CD4-positive, alpha-beta T cell treated with Interferon alpha-2 for 1 hour (primary cell): ENCODE data around the gene SAPCD1.
A peak's percentile ranks its signal among the peaks of the same experiment; 100 is the strongest.

ENCODE experiments used
- DNase-seq, 2 donors: peaks; one replicate each; pipeline ENCODE4 v3.0.0-alpha.2; 2020 to 2022

SAPCD1 gene

DNA sequence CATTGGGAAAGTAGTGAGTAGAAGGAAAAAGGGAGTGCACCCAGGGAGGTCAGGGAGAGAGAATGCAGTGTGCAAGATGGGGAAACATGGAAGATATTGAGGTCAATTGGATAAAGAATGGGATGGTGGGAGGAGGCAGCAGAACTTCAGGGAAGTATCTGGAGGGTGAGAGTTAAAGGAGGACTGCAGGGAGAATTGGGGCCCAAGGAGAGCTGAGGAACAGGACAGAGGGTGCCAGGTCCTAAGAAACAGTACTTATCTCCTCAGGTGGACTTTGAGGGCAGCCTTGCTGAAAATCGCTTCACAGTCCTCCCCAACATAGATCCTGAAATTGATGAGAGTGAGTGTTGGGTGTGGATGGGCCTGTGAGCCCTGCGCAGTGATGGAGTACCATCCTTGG lies 4.2 kb upstream of the SAPCD1 start:
- DNase-seq, result no peak

DNA sequence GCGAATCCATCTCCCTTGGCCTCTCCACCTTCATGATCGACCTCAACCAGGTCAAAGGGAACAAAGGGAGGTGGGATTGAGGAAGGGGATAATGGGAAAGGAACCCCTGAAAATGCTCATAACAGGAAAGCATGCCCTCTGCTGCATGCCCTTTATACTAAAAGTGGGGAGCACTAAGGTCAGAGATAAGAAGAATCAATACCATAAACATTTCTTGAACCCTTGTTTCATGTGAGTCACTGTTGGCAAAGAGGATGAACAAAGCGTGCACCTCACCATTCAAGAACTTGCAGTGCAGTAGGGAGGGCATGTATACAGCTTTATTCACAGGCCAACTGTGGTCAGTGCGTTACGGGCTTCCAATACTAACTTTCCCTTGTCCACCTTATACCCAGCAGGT lies 1.7 kb upstream of the SAPCD1 start:
- DNase-seq, result no peak

GRCh38 chr6:31761343-31761742 lies 1.1 kb upstream of the SAPCD1 start:
- no peak for DNase-seq

DNA sequence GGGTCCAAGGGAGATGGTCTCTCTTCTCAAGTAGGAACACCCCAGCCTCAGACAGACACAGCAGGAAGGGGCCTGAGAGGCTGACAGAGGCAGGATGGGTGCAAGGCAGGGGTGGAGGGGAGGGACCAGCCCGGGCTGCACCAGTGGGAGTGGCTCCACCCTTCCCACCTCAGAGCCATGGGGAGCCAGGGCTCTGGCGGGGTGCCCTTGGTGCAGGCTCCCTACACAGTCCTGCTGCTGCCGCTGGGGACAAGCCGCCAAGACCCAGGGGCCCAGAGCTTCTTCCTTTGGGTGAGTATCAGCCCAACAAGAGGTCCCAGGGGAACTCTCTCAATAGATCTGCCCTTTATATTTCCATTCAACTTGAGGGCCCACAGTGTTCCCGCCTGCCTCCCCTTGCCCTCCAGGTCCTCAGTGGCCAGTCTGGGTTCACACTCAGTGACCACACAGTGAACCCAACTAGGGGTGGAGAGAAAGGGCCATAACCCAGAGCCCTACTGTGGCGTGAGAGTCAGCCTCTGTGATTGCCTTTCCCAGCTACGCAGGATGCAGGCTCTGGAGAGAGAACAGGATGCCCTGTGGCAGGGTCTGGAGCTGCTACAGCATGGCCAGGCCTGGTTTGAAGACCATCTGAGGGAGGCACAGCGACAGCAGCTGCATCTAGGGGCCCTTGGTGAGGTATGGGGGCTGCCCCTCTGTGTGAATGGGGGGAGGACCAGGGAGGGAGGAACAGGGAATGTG lies 592 bp downstream of the SAPCD1 start:
- no peak for DNase-seq

DNA sequence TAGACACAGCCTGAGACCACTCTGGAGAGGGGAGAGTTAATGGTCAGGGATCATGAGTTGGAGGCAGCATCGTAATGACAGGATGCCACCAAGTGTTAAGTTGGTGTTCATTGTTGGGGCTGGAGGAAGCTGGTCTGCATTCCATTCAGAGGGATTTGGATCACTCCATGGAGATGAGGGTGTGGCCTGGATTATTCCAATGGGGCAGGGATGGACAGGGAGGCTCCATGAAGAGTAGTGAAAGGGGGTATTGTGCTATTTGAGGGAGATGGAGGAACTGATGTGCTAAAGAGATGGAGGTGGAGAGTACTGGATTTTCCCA lies 1.1 kb downstream of the SAPCD1 start:
- no peak for DNase-seq

DNA sequence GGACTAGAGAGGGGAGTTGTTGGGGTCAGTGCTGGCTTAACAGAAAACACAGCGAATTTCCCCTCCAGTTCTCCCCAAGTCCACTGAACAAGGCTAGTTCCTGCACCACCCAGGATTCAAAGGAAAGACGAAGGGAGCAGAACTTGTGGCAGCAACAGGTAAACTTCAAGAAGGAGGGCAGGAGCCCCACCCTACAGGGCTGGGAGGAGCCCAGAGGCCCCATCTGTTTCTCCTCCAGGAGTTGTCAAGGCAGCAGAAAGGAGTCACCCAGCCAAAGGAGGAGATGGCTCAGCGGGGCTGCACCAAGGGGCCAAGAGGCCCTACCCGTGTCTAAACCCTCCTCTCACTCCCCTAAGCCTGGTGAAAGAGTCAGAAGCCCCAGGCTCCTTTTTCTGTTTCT lies 1.7 kb downstream of the SAPCD1 start:
- DNase-seq, result no peak

DNA sequence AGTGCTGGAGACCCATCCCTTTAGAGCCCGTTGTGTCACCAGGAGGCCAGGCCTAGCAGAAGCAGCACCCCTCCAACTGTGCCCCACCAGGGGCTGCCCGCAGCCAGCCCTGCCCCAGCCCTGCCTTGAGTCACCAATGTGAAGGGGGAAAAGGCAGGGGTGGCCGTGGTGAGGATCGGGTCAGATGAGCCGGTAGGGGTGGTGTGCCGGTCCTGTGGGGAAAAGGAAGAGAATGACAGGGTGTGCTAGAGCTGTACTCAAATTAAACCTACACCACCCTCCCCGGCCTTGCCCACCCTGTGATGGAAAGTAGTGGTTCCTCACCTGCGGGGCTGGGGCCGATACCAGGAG lies 3.1 kb downstream of the SAPCD1 start:
- DNase-seq, result no peak

GRCh38 chr6:31765910-31766794 lies 3.7 kb downstream of the SAPCD1 start:
- no peak for DNase-seq

DNA sequence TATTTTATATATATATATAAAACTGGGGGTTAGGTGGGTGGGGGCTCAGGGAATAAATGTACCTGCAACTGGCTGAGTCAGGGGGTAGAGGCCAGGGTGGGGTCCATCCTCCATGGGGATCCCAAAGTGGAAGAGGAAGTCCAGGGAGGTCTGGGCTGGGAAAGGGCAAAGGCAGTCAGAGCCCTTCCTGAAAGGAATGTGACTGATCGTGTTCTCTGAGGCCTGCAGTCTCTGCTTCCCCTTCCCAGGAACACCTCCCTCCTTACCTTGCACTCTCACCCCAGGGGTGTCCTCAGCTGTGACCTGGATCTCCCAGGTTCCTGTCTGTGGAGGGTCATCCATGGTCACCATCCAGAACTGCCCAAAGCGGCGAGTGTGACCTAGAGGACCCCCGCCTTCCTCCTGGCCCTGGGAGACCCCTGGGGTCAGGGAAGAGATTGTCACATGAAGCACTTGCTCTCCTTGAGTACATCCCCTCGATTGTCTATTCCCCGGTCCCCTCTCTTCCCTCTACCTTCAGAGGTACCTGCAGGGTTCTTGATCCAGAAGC lies 4.7 kb downstream of the SAPCD1 start:
- DNase-seq, result no peak

- no peak for DNase-seq
Measured at GRCh38 chr6:31768363-31769257, 6.2 kb downstream of the SAPCD1 start.

DNA sequence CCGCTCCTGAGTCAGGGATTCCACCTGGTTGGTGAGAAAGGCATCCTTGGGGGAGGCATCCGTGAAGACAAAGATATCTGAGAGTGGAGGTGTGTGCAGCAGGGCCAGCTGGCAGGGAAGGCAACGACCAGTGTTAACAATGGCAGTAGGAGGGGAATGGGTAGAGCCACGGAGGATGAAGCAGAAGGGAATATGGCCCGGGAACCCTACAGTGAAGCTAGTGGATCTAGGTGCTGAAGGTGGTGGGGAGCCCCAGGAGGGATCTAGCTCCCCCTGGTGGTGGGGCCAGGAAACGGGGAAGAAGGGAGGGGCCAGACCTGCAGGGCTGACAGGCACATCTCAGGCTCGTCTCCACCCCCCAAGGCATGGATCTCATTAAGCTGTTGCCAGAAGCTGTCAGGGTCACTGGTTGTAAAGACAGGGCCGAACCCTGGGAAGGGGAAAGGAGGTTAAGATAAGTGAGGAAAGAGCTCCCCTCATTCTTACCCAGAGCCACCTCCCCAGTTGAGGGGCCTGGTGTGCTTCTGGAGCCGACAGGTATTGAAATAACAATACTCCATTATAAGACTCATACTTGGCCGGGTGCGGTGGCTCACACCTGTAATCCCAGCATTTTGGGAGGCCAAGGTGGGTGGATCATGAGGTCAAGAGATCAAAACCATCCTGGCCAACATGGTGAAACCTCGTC lies 7.4 kb downstream of the SAPCD1 start:
- DNase-seq, result peak; percentile 84 to 87

DNA sequence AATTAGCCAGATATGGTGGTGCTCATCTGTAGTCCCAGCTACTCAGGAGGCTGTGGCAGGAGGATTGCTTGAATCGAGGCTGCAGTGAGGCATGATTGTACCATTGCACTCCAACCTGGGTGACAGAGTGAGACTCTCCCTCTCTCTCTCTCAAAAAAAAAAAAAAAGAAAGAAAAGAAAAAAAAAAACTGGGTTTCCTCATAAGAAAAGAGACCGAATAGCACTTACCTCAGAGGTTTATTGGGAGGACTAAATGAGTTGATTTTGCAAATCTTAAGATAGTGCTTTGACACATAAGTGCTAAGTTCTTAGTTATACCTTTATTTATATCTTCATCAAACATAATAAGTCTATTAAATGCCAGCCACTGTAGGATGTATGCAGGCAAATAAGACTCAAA lies 8.4 kb downstream of the SAPCD1 start:
- DNase-seq, result no peak

DNA sequence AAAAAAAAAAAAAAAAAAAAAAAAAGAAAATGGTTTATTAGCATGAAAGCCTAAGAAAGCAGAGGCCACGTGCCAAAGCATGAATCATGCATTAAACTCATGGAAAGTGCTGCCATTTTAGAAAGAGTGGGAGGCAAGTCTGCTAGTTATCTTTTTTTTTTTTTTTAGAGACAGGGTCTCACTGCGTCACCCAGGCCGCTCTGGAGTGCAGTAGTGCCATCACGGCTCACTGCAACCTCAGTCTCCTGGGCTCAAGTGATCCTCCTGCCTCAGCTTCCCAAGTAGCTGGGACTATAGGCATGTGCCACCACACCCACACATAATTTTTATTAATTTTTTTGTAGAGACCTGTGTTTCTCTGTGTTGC lies 9.5 kb downstream of the SAPCD1 start:
- no peak for DNase-seq

GRCh38 chr6:31775184-31775583 lies 12.7 kb downstream of the SAPCD1 start:
- no peak for DNase-seq

- DNase-seq, result no peak
Measured at GRCh38 chr6:31775633-31776484, 13.4 kb downstream of the SAPCD1 start.

DNA sequence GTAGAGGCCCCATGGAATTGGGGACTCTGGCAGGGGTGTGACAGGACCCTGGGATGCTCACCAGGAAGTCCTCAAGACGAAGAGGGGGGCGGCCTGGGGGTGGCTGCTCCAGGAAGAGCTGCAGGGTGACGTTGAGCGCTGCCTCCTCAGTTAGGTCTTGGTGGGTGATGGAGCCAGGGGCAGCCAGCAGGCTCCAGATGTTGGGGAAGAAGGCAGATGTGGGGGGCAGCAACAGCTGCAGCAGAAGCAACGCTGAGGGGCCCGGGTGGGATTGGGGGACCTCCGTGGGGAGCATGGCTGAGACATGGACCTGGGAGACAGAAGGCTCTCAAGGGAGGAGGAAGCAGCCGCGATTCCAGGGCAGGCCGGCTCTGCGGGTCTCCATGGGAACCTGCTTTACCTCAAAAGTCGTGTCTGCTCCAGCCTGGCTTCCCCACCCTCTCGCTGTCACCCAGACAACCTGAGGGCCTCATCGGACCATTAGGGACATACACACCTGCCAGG lies 14.1 kb downstream of the SAPCD1 start:
- DNase-seq, result no peak

DNA sequence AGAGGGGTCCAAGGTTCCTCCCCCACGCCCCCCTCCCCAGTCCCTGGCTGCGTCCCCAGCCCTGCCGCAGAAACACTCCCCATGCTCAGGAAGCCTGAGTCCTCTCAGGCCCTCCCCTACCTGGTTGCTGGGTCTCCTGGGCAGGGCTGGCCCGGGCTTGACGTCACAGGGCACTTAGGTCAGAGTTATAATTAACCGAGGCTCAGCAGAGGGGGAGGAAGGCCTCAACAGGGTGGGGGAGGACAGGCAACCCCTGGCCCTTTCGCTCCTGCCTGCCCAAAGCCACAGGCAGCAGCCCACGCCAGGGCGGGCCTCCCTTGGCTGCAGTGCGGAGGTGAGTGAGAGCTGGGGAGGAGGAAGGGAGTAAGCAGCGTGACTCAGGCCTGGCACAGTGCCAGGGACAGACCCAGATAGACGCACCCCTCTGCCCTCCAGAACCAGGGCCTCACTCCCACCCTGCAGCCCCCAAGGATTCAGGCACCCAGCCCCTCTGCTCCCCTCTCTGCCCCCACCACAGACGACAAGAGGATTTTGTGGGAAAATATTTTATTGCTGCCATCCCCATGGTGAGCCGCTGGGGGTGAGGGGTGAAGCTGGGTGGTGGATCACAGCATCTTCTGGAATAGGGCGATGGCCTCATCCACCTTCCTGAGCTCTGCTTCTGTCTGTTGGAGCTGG lies 14.7 kb downstream of the SAPCD1 start, which contains the start of gene VWA7:
VWA7 (minus strand) TSS at position 340 of the 678 bp plus-strand sequence. CDS start 549 bp downstream, outside the sequence.
- DNase-seq, result peak; percentile 76 to 81

- no peak for DNase-seq
Measured at GRCh38 chr6:31777667-31778050, 15.2 kb downstream of the SAPCD1 start.

GRCh38 chr6:31778193-31778592 lies 15.7 kb downstream of the SAPCD1 start:
- no peak for DNase-seq

- no peak for DNase-seq
Measured at GRCh38 chr6:31778999-31779885, 16.8 kb downstream of the SAPCD1 start.
